ENCODE measurements around the gene NXF3. TPM values are rescaled to one million over a fixed set of nuclear protein-coding genes. Genes with fewer than 3 reads are reported as not detected.
"Not testable (repeated sequence)": the region's sequence is repeated elsewhere in the genome, so short reads cannot be mapped to it uniquely, and the experiment has no call there.

NXF3 gene, protein sequence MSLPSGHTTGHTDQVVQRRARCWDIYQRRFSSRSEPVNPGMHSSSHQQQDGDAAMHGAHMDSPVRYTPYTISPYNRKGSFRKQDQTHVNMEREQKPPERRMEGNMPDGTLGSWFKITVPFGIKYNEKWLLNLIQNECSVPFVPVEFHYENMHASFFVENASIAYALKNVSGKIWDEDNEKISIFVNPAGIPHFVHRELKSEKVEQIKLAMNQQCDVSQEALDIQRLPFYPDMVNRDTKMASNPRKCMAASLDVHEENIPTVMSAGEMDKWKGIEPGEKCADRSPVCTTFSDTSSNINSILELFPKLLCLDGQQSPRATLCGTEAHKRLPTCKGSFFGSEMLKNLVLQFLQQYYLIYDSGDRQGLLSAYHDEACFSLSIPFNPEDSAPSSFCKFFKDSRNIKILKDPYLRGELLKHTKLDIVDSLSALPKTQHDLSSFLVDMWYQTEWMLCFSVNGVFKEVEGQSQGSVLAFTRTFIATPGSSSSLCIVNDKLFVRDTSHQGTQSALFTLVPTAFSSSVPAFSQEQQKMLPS
- total RNA-seq: not detected

DNA sequence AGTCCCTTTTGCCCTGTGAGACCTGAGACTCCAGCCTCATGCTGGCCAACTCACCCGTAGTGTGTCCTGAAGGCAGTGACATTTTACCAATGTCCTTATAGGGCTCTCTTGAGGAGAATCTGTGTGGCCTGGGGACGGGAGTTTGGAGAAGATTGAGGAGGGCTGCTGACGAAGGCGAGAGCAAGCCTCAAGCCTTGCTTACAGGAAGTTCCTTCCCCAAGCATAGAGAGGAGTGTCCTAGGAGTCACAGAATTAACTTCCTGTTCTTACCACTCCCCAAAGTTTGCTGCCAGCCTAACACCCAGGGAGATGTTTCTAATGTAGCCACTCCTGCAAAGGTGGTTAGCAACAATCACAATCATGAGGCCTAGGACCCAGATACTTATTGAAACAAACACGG, at the start of gene NXF3:
Gene NXF3 (minus strand): TSS at position 202 of the 400 bp plus-strand sequence. CDS start 120 bp downstream, at position 82.
- no peak for FAIRE-seq
- no peak for DNase-seq (ENCODE audit: low spot score in 2 of 2)

DNA sequence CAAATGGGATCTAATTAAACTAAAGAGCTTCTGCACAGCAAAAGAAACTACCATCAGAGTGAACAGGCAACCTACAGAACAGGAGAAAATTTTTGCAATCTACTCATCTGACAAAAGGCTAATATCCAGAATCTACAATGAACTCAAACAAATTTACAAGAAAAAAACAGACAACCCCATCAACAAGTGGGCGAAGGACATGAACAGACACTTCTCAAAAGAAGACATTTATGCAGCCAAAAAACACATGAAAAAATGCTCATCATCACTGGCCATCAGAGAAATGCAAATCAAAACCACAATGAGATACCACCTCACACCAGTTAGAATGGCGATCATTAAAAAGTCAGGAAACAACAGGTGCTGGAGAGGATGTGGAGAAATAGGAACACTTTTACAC, 43.6 kb upstream of the NXF3 start:
- FAIRE-seq; DNase-seq (ENCODE audit: low spot score in 2 of 2): not testable (repeated sequence)

DNA sequence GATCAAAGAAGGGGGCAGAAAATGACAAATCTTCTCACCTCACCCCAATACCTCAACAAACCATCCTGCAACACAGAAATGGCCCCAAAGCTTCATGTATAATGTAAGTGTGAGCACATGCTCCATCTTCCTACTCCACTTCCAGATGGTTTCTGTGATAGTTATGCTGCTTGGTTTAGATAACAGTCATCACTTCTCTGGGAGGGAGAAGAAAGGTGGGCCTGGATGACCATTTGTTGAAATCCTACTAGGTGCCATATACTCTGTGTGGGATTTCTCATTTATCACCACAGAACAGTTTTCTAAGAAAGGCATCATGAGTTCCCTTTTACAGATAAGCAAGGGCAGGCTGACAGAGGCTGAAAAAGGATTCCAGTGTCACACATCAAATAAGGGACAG, 31.3 kb upstream of the NXF3 start:
- FAIRE-seq (no peak), DNase-seq (ENCODE audit: low spot score in 2 of 2) (no peak)

DNA sequence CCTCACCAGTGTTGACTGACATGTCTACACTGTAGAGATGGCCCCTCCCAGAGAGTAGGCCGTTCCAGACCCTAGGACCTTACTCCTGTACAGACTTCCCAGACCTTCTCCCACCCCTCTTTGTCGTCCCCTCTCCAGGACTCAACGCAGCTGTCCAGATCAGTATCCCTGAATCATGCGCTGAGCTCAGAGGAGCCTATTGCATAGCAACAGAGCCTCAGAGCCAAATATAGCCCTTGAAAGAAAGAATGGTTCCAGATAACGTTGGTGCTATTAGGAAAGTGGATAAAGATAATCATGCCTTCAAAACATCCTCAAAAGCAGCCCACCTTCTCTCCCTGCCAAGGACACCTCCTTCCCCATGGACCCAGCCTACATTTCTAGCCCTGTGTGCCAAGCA, 27.8 kb upstream of the NXF3 start:
- FAIRE-seq (no peak), DNase-seq (ENCODE audit: low spot score in 2 of 2) (no peak)

DNA sequence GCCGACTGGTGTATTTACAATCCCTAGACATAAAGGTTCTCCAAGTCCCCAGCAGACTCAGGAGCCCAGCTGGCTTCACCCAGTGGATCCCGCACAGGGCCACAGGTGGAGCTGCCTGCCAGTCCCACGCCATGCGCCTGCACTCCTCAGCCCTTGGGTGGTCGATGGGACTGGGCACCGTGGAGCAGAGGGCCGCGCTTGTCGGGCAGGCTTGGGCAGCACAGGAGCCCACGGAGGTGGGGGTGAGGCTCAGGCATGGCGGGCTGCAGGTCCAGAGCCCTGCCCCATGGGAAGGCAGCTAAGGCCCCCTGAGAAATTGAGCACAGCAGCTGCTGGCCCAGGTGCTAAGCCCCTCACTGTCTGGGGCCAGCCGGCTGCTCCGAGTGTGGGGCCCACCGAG, 24.0 kb upstream of the NXF3 start:
- DNase-seq (ENCODE audit: low spot score in 2 of 2); FAIRE-seq: not testable (repeated sequence)

DNA sequence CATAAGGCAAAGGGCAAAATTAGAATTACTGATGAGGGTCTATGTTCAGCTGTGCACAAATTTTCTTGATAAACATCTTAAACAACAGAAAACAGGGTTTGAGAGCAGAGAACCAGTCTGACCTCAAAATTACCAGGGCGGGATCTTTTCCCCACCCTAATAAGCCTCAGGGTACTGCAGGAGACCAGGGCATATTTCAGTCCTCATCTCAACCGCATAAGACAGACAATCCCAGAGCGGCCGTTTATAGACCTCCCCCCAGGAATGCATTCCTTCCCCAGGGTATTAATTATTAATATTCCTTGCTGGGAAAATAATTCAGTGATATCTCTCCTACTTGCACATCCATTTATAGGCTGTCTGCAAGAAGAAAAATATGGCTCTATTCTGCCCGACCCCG, 16.6 kb upstream of the NXF3 start:
- not testable (repeated sequence) for FAIRE-seq; DNase-seq (ENCODE audit: low spot score in 2 of 2)

DNA sequence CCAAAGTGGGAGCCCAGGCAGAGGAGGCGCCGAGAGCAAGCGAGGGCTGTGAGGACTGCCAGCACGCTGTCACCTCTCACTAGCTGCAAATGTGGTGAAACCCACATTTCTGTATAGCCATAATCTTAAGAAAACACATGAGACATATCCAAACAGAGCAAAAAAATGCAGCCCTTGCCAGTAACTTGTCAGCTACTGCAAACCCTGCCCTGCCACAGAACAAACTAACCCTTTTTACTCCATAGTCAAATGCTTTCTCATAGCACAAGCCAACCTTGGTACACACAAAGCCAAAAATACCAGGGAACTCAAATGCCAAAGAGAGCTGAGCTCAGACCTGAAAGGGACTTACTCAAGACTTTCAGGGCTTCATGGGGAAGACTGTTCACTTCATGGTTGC, 14.9 kb upstream of the NXF3 start:
- FAIRE-seq (no peak), DNase-seq (ENCODE audit: low spot score in 2 of 2) (no peak)

DNA sequence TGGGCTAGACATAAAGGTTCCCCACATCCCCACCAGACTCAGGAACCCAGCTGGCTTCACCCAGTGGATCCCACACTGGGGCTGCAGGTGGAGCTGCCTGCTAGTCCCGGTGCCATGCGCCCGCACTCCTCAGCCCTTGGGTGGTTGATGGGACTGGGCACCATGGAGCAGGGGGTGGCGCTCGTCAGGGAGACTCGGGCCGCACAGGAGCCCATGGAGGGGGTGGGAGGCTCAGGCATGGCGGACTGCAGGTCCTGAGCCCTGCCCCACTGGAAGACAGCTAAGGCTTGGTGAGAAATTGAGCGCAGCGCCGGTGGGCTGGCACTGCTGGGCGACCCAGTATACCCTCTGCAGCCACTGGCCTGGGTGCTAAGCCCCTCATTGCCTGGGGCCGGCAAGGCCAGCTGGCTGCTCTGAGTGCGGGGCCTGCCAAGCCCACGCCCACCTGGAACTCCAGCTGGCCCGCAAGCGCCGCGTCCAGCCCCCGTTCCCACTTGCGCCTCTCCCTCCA, 14.3 kb upstream of the NXF3 start:
- not testable (repeated sequence) for FAIRE-seq; DNase-seq (ENCODE audit: low spot score in 2 of 2)

DNA sequence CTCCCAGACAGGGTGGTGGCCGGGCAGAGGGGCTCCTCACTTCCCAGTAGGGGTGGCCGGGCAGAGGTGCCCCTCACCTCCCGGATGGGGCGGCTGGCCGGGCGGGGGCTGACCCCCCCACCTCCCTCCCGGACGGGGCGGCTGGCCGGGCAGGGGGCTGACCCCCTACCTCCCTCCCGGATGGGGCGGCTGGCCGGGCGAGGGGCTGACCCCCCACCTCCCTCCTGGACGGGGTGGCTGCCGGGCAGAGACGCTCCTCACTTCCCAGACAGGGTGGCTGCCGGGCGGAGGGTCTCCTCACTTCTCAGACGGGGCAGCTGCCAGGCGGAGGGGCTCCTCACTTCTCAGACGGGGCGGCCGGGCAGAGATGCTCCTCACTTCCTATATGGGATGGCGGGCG, 11.4 kb upstream of the NXF3 start:
- DNase-seq (ENCODE audit: low spot score in 2 of 2); FAIRE-seq: not testable (repeated sequence)

DNA sequence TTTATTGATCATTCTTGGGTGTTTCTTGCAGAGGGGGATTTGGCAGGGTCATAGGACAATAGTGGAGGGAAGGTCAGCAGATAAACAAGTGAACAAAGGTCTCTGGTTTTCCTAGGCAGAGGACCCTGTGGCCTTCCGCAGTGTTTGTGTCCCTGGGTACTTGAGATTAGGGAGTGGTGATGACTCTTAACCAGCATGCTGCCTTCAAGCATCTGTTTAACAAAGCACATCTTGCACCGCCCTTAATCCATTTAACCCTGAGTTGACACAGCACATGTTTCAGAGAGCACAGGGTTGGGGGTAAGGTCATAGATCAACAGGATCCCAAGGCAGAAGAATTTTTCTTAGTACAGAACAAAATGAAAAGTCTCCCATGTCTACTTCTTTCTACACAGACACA, 10.9 kb upstream of the NXF3 start:
- FAIRE-seq; DNase-seq (ENCODE audit: low spot score in 2 of 2): not testable (repeated sequence)

DNA sequence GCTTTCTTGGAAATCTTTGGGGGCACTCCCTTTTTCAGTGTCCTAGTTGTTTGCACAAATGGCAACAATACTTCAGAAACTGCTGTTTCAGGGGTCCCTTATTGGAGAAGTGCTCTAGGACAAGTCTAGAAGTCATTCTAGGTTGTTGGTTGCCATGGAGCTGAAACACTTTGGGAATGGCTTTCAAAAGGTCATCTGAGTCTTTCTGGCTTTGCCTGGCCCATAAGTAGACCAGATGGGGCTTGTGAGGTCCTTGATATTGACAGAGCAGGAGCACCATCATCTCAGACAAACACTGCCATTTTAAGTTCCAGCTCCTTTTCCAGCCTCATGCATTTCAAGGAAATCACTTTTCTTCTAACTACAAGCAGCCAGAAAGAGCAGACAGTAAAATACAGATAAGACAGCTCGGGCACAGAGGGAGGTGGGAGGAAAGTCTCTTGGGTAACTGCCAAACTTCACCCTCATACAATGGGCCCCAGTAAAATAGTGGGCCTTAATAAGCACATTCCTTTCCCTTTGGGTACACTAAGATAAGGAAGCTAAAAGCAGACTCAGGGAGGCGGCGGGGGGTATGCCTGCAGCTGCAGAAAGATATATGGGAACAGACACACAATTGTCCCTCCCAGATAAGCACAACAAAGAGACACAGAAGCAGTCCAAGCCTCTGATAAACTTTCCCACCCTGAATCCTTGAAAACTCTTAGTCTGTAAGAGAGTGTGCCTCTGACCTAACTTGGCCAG, 8.5 kb upstream of the NXF3 start:
- FAIRE-seq: no peak

DNA sequence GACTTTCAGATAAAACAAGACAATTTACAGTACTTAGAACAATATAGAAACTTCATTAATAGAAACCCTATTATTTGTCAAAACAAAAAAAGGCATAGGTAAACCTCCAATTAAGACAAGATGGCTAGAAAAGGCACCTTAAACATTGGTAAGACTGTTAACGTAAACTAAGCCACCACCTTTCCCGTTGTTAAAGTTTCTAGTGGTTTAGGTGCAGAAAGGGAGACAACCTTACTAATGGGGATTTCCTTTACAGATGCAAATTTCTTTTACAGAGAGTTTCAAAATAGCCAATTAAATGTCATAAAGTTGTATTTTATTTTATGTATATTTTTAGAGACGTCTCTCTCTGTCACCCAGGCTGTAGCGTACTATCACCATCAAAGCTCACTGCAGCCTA, 7.5 kb upstream of the NXF3 start:
- no peak for FAIRE-seq
- no peak for DNase-seq (ENCODE audit: low spot score in 2 of 2)

More for the DNA sequence above, 8.5 kb upstream of the NXF3 start:
- no peak for DNase-seq (ENCODE audit: low spot score in 2 of 2)

DNA sequence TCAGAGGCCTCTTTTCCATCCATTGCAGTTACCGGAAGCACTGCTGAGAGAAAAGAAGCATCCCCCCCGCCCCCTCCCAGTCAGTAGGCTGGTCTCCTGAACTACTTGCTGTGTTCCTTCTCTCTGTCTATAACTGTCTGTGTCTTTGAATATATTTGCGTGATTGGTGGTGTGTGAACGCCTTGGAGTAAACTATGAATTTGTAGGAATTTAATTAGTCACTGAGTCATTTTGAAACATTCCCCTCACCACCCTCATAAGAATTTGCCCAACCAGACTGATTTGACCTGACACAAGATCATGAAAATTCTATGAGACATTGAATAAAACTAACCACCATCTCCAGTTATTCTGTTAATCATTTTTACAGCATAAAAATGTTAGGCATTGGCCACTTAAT, 6.7 kb upstream of the NXF3 start:
- FAIRE-seq (no peak), DNase-seq (ENCODE audit: low spot score in 2 of 2) (no peak)

DNA sequence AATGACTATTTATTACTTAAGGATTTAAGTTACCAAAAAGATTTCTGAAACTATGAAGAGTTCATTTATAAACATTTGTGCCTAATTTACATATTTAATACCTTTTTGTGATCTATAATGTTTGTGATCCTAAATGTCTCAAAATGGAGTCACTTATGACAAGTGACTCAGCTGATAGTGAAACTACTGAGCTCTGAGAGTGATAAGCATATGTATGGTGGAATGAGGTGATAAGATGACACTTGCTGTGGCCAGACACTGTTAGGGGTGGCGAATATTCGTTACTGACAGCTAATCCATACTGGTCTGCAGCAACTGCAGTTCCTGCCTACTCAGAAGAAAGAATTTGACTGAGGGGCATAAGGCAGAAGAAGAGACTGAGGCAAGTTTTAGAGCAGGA, 5.5 kb upstream of the NXF3 start:
- DNase-seq (ENCODE audit: low spot score in 2 of 2) (no peak), FAIRE-seq (no peak)

DNA sequence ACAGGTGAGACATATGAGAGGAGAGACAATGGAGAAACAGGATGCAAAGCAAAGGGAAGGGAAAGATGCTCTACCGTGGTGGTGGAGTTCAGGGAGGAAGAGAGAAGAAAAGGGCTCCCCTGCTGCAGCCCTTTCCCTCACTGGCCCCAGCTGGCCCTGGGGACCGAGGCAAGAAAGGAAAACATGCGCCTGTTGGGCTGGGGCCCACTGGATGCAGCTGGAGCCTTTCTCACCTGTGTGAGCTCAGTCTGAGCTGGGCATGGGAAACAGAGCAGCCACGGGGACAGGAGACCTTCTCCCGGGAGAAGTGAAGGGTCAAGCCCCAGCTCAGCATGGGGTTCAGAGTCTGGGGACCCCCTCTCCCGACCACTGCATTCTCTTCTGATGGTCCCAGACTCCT, 11.9 kb downstream of the NXF3 start:
- FAIRE-seq: no peak
- DNase-seq (ENCODE audit: low spot score in 2 of 2): no peak

DNA sequence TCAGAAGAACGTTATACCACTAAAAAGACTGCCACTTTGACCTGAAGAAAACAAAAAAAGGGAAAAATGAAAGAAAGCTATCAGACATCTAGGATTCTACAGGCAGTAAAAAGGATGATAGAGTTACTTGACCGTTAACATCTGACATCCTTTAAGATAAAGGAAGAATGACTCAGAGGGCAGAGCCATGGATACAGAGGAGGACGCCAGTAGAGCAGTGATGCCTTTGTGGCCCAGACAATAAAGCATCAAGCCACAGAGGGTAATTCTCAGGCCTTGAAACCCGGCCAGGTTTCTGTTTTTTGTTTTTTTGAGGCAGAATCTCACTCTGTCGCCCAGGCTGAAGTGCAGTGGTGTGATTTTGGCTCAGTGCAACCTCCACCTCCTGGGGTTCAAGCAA, 19.5 kb downstream of the NXF3 start:
- FAIRE-seq: no peak

DNA sequence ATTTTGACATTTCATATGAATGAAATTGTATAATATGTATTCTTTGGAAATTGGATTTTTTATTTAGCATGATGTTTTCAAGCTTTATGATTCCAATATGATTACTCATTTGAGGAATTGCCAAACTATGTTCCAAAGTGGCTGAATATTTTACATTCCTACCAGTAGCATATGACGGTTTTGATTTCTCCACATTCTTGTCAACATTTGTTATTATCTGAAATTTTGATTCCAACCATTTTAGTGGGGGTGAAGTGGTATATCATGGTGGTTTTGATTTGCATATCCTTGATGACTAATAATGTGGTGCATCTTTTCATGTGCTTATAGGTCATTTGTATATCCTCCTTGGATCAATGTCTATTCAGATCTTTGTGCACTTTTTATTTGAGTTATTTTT, 26.3 kb downstream of the NXF3 start:
- DNase-seq (ENCODE audit: low spot score in 2 of 2): no peak
- FAIRE-seq: no peak

More for the DNA sequence above, 19.5 kb downstream of the NXF3 start:
- DNase-seq (ENCODE audit: low spot score in 2 of 2): no peak

DNA sequence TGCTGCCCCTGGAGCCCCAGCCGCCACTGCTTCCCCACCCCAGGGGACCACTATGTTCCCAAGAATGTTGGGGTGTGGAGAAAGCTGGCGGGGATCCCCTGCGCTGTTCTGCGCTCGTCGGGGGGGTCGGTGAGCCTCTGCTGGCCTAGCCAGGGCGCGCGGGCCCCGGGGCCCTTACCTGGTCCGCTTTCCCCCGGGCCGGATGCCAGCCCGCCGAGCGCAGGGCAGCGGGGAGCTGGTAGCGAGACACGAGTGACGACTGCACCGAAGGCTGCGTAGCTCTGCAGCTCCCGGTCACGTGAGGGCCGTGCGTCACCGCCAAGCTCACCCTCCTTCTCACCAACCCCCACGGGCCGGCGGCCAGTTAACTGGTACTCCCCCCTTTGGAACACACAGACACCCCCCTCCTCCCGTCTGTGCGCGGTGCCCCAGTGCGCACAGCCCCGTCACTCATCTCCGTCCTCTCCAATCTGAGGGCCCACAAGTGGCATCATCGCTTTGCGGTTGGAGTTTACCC, 29.0 kb downstream of the NXF3 start, which contains the start of gene BEX1:
Gene BEX1 (minus strand): TSS at position 254 of the 517 bp plus-strand sequence. CDS start 897 bp downstream, outside the sequence.
- FAIRE-seq: no peak
- DNase-seq (ENCODE audit: low spot score in 2 of 2): peak; percentile 42 to 53

DNA sequence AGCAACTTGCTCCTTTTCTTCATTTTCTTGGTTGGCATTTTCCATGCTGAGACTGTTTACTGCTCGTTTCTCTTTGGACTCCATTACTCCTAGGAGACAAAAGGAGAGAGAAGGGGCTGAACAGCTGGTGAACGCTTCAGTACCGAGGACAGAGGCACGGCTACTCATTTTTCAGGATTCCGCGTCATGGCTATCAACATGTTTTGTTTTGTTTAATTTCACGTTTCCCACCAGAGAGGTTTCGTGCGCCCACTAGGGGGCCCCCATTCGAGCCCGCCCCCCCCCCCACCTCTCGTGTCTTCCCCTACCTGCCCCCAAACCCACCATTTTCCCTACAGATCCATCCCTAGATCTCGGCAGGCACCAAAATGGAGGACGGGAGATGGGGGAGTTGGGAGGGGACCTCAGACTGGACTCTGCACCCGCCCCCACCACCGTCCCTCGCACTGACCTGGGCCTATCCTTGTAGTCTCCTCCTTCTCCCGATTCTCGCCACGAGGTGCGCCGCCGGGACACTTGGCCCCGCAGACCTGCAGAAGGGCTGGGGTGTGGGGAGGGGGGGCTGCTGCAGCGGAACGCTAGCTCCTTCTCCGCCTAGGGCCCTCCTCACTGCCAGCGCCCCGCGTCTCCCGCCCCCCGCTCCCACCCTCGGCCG, 29.6 kb downstream of the NXF3 start:
- DNase-seq (ENCODE audit: low spot score in 2 of 2) (no peak), FAIRE-seq (no peak)

DNA sequence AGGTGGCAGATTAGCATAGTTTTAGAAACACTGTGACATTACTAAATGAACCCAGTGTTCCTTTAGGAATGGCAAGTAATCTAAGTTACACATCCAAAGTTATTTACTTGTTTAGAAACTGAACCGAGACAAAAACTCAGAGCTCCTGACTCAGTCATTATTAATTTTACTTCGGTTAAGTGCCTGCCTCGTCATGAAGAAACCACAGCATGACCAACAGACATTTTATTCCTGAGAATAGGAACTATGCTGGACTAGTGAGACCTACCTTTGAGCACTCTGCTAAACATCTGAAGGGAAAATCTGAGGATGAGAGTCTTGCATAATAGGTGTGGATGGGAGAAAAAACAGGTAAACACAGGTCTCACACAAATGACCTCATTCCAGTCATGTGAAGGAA, 31.5 kb downstream of the NXF3 start:
- FAIRE-seq (no peak), DNase-seq (ENCODE audit: low spot score in 2 of 2) (no peak)
